NCI-H146 treated with DMSO at 0.1 percent for 48 hours (cell line): ENCODE data around the gene CYBA.
A peak's percentile ranks its signal among the peaks of the same experiment; 100 is the strongest.

Experiments
- DNase-seq: peaks from one replicate; lab custom pipeline; 2025; ENCODE audit not compliant: unreplicated experiment; lab: John Stamatoyannopoulos, UW

Gene CYBA

GRCh38 chr16:88631920-88632586 is 18.8 kb downstream of the CYBA start:
- no peak for DNase-seq

- DNase-seq: no peak
Observed at GRCh38 chr16:88631384-88631783, 19.5 kb downstream of the CYBA start.

- no peak for DNase-seq
Observed at GRCh38 chr16:88630941-88631340, 19.9 kb downstream of the CYBA start.

GRCh38 chr16:88630433-88630832 is 20.4 kb downstream of the CYBA start:
- no peak for DNase-seq

- no peak for DNase-seq
Observed at GRCh38 chr16:88629835-88630234, 21.0 kb downstream of the CYBA start.

- no peak for DNase-seq
Observed at GRCh38 chr16:88628512-88628974, 22.3 kb downstream of the CYBA start.

- no peak for DNase-seq
Observed at GRCh38 chr16:88627531-88628411, 23.1 kb downstream of the CYBA start.

GRCh38 chr16:88626646-88627045 is 24.2 kb downstream of the CYBA start:
- DNase-seq: no peak

GRCh38 chr16:88624977-88625576 is 25.8 kb downstream of the CYBA start:
- no peak for DNase-seq

- DNase-seq: no peak
Observed at GRCh38 chr16:88624481-88624880, 26.4 kb downstream of the CYBA start.

- DNase-seq: no peak
Observed at GRCh38 chr16:88623858-88624257, 27.0 kb downstream of the CYBA start.

GRCh38 chr16:88622866-88623265 is 28.0 kb downstream of the CYBA start:
- no peak for DNase-seq

GRCh38 chr16:88622125-88622524 is 28.7 kb downstream of the CYBA start:
- no peak for DNase-seq

GRCh38 chr16:88619859-88620815 is 30.7 kb downstream of the CYBA start:
- DNase-seq: no peak

GRCh38 chr16:88618956-88619667 is 31.7 kb downstream of the CYBA start:
- DNase-seq: no peak

GRCh38 chr16:88618182-88618955 is 32.5 kb downstream of the CYBA start:
- DNase-seq: no peak

GRCh38 chr16:88617268-88618031 is 33.4 kb downstream of the CYBA start:
- DNase-seq: peak; percentile 39

- no peak for DNase-seq
Observed at GRCh38 chr16:88616736-88617135, 34.1 kb downstream of the CYBA start.

- DNase-seq: no peak
Observed at GRCh38 chr16:88616320-88616719, 34.5 kb downstream of the CYBA start.
